Measurements from ENCODE around the gene B4GALT5. TPM values are rescaled to one million over a fixed set of nuclear protein-coding genes. Genes with fewer than 3 reads are reported as not detected.

The B4GALT5 gene
- polyA plus RNA-seq, 1 donor (not counting 4 experiments of a cell fraction or from before 2014, with no cell fraction given) = 23.5 TPM

GRCh38 chr20:49700411-49701185, 13.1 kb downstream of the B4GALT5 start:
- Histone ChIP-seq H3K9me1 (ENCODE audit: control insufficient read depth, extremely low read depth, insufficient read depth, low read length) (peaks cover 6% of the 10 kb centered on the region), H3K4me1 (ENCODE audit: control insufficient read depth, extremely low read depth, insufficient read depth, low read length) (peaks cover 42% of the 10 kb centered on the region), H3K4me3 (ENCODE audit: control insufficient read depth in 2 of 3, extremely low read depth in 1 of 3, insufficient read depth in 2 of 3, low read depth in 1 of 3, low read length in 3 of 3) (peak overlapping the region in 1 of 3 experiments; percentile 19), H3K36me3 (ENCODE audit: control insufficient read depth in 2 of 2, extremely low read depth in 1 of 2, insufficient read depth in 2 of 2, low read length in 2 of 2) (no peaks in the 10 kb centered on the region), H2AFZ (ENCODE audit: control insufficient read depth, low read length) (no peak overlapping the region), H3K27ac (ENCODE audit: control insufficient read depth, insufficient read depth, low read length) (peak overlapping the region; percentile 71), H3K9me3 (ENCODE audit: control insufficient read depth, low read depth, low read length) (no peaks in the 10 kb centered on the region), H3K4me2 (ENCODE audit: control insufficient read depth, extremely low read depth, insufficient read depth, low read depth, low read length) (peak overlapping the region; percentile 68), H3K27me3 (ENCODE audit: control insufficient read depth, extremely low read depth, insufficient read depth, low read length) (no peaks in the 10 kb centered on the region), H4K20me1 (ENCODE audit: control insufficient read depth, extremely low read depth, insufficient read depth, low read length) (no peaks in the 10 kb centered on the region), H3K9ac (ENCODE audit: control insufficient read depth, extremely low read depth, insufficient read depth, low read length) (peak overlapping the region; percentile 58), H3K79me2 (ENCODE audit: control insufficient read depth, insufficient read depth, low read length) (peaks cover 93% of the 10 kb centered on the region)
- dilution Hi-C loops (cut with MboI; ENCODE audit: extremely low pct_ligation_motif_present, low sequenced_read_pairs) = no loop called here
- FAIRE-seq (no peak), DNase-seq (ENCODE audit: low read depth, low spot score) (no peak)
- TF ChIP-seq EZH2 (IDR thresholded peaks at IDR 0.05; ENCODE audit: low read length) = no peak
- TF ChIP-seq CTCF (optimal IDR thresholded peaks at IDR 0.05 in 1 of 3, IDR thresholded peaks at IDR 0.05 in 1 of 3, conservative IDR thresholded peaks at IDR 0.05 in 1 of 3; ENCODE audit: extremely low read depth in 1 of 3, insufficient read depth in 2 of 3, low read length in 3 of 3) = no peak

GRCh38 chr20:49699200-49699992, 14.3 kb downstream of the B4GALT5 start:
- FAIRE-seq (peak; percentile 29), DNase-seq (ENCODE audit: low read depth, low spot score) (no peak)
- Histone ChIP-seq H3K9me1 (ENCODE audit: control insufficient read depth, extremely low read depth, insufficient read depth, low read length) (peaks cover 6% of the 10 kb centered on the region), H3K79me2 (ENCODE audit: control insufficient read depth, insufficient read depth, low read length) (peaks cover 94% of the 10 kb centered on the region), H3K27ac (ENCODE audit: control insufficient read depth, insufficient read depth, low read length) (peak overlapping the region; percentile 71), H2AFZ (ENCODE audit: control insufficient read depth, low read length) (no peak overlapping the region), H4K20me1 (ENCODE audit: control insufficient read depth, extremely low read depth, insufficient read depth, low read length) (no peaks in the 10 kb centered on the region), H3K4me2 (ENCODE audit: control insufficient read depth, extremely low read depth, insufficient read depth, low read depth, low read length) (peak overlapping the region; percentile 52), H3K9ac (ENCODE audit: control insufficient read depth, extremely low read depth, insufficient read depth, low read length) (peak overlapping the region; percentile 13), H3K27me3 (ENCODE audit: control insufficient read depth, extremely low read depth, insufficient read depth, low read length) (no peaks in the 10 kb centered on the region), H3K4me3 (ENCODE audit: control insufficient read depth in 2 of 3, extremely low read depth in 1 of 3, insufficient read depth in 2 of 3, low read depth in 1 of 3, low read length in 3 of 3) (no peak overlapping the region), H3K36me3 (ENCODE audit: control insufficient read depth in 2 of 2, extremely low read depth in 1 of 2, insufficient read depth in 2 of 2, low read length in 2 of 2) (no peaks in the 10 kb centered on the region), H3K4me1 (ENCODE audit: control insufficient read depth, extremely low read depth, insufficient read depth, low read length) (peaks cover 52% of the 10 kb centered on the region), H3K9me3 (ENCODE audit: control insufficient read depth, low read depth, low read length) (no peaks in the 10 kb centered on the region)
- dilution Hi-C loops (cut with MboI; ENCODE audit: extremely low pct_ligation_motif_present, low sequenced_read_pairs) = no loop called here
- TF ChIP-seq EZH2 (IDR thresholded peaks at IDR 0.05; ENCODE audit: low read length) (no peak), CTCF (optimal IDR thresholded peaks at IDR 0.05 in 1 of 3, IDR thresholded peaks at IDR 0.05 in 1 of 3, conservative IDR thresholded peaks at IDR 0.05 in 1 of 3; ENCODE audit: extremely low read depth in 1 of 3, insufficient read depth in 2 of 3, low read length in 3 of 3) (no peak)
